Thoracic aorta (tissue), 2 donors: ENCODE results near the gene PRKCA. TPM values are rescaled to one million over a fixed set of nuclear protein-coding genes. Genes with fewer than 3 reads are reported as not detected.
A peak's percentile ranks its signal among the peaks of the same experiment; 100 is the strongest.

Experiments used
- ATAC-seq: fragments of 150-250 bp; one replicate; pipeline ENCODE4 v1.8.0; 2017; ENCODE audit warnings: low read depth; ENCODE audit not compliant: insufficient number of reproducible peaks, low FRiP score
- DNase-seq: peaks from one replicate; pipeline ENCODE4 v3.0.0-alpha.2; 2020; ENCODE audit warnings: low spot score
- H3K27ac ChIP-seq, 2 donors: fragments of 200-600 bp; sonication (generic); 1 replicate in 1 of 2; 2 replicates in 1 of 2; pipeline ENCODE4 v1.5.1; 2016; ENCODE audit warnings: mild to moderate bottlenecking in 2 of 2, moderate library complexity in 2 of 2
- H3K27me3 ChIP-seq: fragments of 200-600 bp; sonication (generic); replicated peaks from 2 replicates; pipeline ENCODE4 v1.6.0; 2016; ENCODE audit warnings: mild to moderate bottlenecking; ENCODE audit not compliant: insufficient read depth
- H3K36me3 ChIP-seq: fragments of 200-600 bp; sonication (generic); one replicate; pipeline ENCODE4 v1.5.1; 2016
- H3K4me1 ChIP-seq, 2 donors: fragments of 200-600 bp; sonication (generic); 1 replicate in 1 of 2; 2 replicates in 1 of 2; pipeline versions ENCODE4 v1.5.1 to v1.6.0; 2016; ENCODE audit warnings: low read depth in 2 of 2, mild to moderate bottlenecking in 1 of 2; ENCODE audit not compliant: control insufficient read depth in 1 of 2
- H3K4me3 ChIP-seq: fragments of 200-600 bp; sonication (generic); 2 replicates; pipeline ENCODE4 v1.5.1; 2016; ENCODE audit warnings: mild to moderate bottlenecking
- H3K9me3 ChIP-seq: fragments of 200-600 bp; sonication (generic); 2 replicates; pipeline ENCODE4 v1.5.1; 2016
- total RNA-seq, 2 donors: library from RNA; depleted of rRNA; stranded (reverse); fragments of >200 nt; gene quantifications; one replicate each; pipeline versions ENCODE4 v1.1.0 to v1.2.3, GENCODE V29; 2016
- TF ChIP-seq, protein P1 (sequence below): fragments of 200-600 bp; sonication (generic); IDR thresholded peaks from one replicate; pipeline ENCODE4 v1.5.1; 2019; ENCODE audit warnings: antibody characterized with exemption

PRKCA gene
- total RNA-seq, 2 donors from 2014 or later: 9.1 to 11.6 TPM

DNA sequence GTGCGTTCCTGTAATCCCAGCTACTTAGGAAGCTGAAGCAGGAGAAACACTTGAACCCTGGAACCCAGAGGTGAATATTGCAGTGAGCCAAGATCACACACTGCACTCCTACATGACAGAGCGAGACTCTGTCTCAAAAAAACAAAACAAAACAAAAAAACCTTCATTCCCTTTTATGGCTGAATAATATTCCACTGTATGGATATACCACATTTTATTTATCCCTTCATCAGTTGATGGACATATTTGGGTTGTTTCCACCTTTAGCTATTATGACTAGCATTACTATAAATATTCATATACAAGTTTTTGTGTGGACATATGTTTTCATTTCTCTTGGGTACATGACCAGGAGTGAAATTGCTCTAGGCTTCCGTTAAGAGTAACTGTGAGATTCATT, 30.9 kb upstream of the PRKCA start:
- no peak overlapping the region for H3K27ac ChIP-seq
- DNase-seq (no peak), ATAC-seq (no peak)
- TF ChIP-seq, protein P1, sequence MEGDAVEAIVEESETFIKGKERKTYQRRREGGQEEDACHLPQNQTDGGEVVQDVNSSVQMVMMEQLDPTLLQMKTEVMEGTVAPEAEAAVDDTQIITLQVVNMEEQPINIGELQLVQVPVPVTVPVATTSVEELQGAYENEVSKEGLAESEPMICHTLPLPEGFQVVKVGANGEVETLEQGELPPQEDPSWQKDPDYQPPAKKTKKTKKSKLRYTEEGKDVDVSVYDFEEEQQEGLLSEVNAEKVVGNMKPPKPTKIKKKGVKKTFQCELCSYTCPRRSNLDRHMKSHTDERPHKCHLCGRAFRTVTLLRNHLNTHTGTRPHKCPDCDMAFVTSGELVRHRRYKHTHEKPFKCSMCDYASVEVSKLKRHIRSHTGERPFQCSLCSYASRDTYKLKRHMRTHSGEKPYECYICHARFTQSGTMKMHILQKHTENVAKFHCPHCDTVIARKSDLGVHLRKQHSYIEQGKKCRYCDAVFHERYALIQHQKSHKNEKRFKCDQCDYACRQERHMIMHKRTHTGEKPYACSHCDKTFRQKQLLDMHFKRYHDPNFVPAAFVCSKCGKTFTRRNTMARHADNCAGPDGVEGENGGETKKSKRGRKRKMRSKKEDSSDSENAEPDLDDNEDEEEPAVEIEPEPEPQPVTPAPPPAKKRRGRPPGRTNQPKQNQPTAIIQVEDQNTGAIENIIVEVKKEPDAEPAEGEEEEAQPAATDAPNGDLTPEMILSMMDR: no peak
- no peaks in the 10 kb centered on the region for H3K27me3 ChIP-seq
- peaks cover 0 to 25% of the 10 kb centered on the region in 2 donors for H3K4me1 ChIP-seq
- H3K4me3 ChIP-seq: no peak overlapping the region
- no peaks in the 10 kb centered on the region for H3K9me3 ChIP-seq
- H3K36me3 ChIP-seq: no peaks in the 10 kb centered on the region

DNA sequence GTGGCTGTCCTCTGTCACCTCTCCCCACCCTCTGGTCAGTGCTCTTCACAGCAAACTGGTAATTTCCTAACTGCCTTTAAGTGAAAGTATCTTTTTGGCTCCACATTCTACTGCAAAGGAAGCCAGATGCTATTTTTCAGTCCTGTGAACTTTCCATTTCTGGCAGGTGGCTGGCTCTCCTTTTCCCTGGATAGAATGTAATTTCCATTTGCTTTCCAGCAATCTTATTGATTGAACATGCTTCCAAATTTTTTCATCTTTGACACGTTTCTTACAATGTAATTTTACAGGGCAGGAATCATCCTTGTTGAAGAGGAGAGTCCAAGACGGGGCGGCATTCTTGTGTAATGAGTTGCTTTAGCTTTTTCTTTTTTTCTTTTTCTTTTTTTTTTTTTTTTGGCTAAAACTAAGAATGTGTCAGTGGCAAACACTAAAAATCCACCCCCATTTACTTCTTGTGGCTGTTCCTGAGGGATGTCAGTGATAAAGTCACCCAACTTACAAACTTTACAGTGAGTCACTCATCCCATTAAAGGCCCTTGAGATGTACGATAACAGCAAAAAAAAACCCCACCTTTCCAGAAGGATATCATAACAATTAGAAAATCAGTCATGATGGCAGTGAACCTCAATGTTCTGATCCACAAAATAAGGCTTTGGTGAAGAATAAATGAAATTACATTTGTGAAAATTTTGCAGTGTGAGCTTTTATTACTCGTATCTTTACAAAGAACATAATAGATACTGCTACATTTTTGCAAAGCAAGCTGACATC, 29.4 kb upstream of the PRKCA start:
- Histone ChIP-seq H3K9me3 (no peaks in the 10 kb centered on the region), H3K27ac (no peak overlapping the region), H3K4me1 (peaks cover 0 to 25% of the 10 kb centered on the region in 2 donors), H3K36me3 (no peaks in the 10 kb centered on the region), H3K27me3 (no peaks in the 10 kb centered on the region), H3K4me3 (peak overlapping the region; percentile 45)
- ATAC-seq (no peak), DNase-seq (peak; percentile 12)
- TF ChIP-seq, protein P1: no peak

DNA sequence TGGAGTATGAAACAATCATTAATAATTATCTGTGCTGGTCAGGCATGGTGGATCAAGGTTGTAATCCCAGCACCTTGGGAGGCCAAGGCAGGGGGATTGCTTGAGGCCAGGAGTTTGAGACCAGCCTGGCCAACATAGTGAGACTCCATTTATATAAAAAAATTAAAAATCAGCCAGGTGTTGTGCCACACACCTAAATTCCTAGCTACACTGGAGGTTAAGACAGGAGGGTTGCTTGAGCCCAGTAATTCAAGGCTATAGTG, 28.9 kb upstream of the PRKCA start:
- no peaks in the 10 kb centered on the region for H3K27me3 ChIP-seq
- no peaks in the 10 kb centered on the region for H3K9me3 ChIP-seq
- H3K4me3 ChIP-seq: no peak overlapping the region
- no peak for DNase-seq
- ATAC-seq: no peak
- TF ChIP-seq, protein P1: no peak
- H3K27ac ChIP-seq: no peak overlapping the region
- peaks cover 0 to 25% of the 10 kb centered on the region in 2 donors for H3K4me1 ChIP-seq
- no peaks in the 10 kb centered on the region for H3K36me3 ChIP-seq

DNA sequence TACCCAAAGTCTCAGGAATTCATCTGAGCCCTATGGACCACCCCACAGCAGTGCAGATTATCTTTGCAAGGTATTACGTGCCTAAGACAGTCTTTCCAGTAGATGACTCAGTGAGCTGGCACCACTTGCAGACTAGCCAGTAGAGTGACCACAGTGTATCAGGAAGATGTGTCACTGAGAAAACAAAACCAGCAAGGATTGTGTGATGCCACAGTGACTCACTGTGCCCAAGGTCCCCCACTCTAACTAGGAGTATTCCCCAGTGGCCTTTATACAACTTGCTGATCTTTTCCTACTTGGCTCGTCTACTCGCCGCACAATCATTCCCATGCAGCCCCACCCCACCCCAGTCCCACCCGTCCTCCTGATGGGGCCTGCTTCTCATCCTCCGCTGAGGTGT, 26.8 kb upstream of the PRKCA start:
- ATAC-seq (peak; percentile 63), DNase-seq (peak; percentile 72)
- Histone ChIP-seq H3K27me3 (no peaks in the 10 kb centered on the region), H3K4me3 (no peak overlapping the region), H3K4me1 (peaks cover 0 to 25% of the 10 kb centered on the region in 2 donors), H3K9me3 (no peaks in the 10 kb centered on the region), H3K36me3 (no peaks in the 10 kb centered on the region), H3K27ac (no peak overlapping the region)
- TF ChIP-seq, protein P1: no peak

DNA sequence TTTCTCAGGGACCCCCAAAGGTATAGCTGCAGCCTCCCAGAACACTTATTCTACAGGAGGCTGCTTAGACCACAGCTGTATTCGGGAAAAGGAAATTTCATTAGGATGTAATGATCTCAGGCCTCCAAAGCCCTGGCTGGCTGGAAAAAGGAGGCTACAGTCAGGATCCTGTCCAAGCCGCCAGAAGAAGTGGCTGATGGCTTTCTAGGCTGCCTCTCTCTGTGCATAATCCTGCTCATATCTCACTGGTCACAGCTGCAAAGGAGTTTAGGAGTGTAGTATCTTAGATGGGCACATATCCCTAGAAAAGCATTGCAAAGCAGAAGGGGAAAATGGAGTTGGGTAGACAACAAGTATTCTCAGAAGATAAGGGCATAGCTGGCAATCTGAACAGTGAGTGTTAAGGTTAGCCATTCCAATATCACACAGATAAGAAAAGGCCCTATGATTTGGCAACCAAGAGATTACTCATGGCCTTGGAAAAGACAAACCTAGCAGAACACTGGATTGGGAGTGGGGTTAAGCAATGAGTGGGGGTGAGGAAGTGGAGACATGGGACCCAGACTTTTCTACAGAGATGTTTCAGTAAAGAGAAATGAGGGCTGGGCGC, 26.0 kb upstream of the PRKCA start:
- DNase-seq (no peak), ATAC-seq (no peak)
- Histone ChIP-seq H3K9me3 (no peaks in the 10 kb centered on the region), H3K4me3 (no peak overlapping the region), H3K4me1 (peaks cover 0 to 25% of the 10 kb centered on the region in 2 donors), H3K27ac (no peak overlapping the region), H3K27me3 (no peaks in the 10 kb centered on the region), H3K36me3 (no peaks in the 10 kb centered on the region)
- TF ChIP-seq, protein P1: no peak
